HG03139 (cell line): ENCODE results near the gene DCDC2.
"Not testable (repeated sequence)": the region's sequence is repeated elsewhere in the genome, so short reads cannot be mapped to it uniquely, and the experiment has no call there.

ENCODE experiments used
- ATAC-seq: cut with Tn5 transposase; IDR thresholded peaks from one replicate; pipeline ENCODE4 v1.9.1; 2021; ENCODE audit not compliant: unreplicated experiment

The DCDC2 gene

DNA sequence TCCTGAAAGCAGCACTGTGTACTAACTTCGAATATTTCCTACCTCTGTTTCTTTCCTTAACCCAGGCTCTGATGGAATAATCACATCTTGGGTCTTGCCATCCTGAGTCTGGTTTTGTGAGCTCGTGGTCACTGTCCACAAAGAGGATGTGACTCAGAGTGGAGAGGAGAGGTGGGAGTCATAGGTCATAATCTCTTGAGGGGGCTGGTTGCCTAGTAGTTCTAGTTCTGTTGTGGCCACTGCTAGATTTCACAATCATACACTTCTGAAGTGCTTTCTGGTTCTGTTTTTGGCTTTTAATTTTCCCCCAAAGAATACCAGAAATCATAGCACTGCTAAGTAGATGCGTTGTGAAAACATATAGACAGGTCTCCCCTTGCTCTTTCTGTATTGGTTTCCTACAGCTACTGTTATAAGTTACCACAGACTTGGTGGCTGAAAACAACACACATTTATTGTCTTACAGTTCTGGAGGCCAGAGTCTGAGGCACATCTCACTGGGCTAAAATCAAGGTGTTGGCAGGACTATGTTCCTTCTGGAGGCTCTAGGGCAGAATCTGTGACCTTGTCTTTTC, 129.1 kb downstream of the DCDC2 start:
- no peak for ATAC-seq

DNA sequence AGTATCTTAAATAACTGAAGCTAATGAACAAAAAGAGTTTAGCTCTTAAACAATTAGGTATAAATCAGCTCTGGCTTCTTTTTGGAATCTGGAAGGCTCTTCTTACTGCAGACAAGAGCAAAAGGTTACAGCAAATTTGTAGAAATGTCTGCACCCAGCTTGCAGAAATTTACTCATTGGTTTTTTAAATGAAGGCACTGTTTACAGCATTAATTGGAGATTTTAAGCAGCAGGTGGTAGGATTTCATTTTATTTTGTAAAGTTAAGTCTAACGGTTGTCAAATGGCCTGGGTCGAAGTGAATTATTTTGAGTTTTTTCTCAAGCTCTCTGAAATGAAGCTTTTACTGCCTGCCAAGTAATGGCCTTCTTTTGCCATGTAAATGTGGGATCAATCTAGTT, 129.7 kb downstream of the DCDC2 start:
- ATAC-seq: no peak

DNA sequence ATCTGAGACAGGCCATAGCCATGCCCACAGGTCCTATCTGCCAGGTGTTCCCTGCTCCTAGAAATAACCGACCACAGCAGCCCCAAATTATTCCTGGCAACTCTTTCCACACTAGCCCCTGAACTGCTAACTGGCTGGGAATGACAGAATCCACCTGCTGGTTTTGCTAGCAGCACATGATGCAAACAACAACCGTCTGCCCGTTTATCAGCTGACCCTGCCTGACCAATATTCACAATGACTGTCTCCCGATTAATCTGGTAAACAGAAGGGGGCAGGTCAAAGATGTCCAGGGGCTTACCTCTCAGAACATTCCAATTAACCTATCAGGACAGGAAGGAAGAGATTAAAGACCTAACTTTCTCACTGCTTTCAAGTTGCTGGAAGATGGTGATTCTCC, 130.3 kb downstream of the DCDC2 start:
- ATAC-seq: no peak

GRCh38 chr6:24226541-24226940, 131.3 kb downstream of the DCDC2 start:
- ATAC-seq: no peak

DNA sequence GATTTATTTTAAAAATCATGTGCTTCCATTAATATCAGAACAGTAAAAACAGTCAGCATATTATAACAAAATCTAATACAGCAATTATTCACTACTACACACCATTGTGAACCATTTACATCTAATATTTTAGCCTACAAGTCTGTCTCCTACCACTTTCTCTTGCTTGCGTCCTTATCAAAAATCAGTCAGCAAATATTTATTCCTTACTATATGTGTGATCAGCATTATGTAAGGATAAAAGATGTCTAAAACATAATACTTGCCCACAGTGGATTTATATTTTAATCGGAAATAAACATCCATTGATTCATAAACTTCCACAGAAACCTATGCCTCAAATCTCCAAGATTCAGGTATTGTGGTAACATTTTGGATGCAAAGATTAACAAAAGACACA, 132.0 kb downstream of the DCDC2 start:
- no peak for ATAC-seq

- ATAC-seq: no peak
Observed at GRCh38 chr6:24223115-24223919, 134.5 kb downstream of the DCDC2 start.

GRCh38 chr6:24219670-24220069, 138.2 kb downstream of the DCDC2 start:
- no peak for ATAC-seq

DNA sequence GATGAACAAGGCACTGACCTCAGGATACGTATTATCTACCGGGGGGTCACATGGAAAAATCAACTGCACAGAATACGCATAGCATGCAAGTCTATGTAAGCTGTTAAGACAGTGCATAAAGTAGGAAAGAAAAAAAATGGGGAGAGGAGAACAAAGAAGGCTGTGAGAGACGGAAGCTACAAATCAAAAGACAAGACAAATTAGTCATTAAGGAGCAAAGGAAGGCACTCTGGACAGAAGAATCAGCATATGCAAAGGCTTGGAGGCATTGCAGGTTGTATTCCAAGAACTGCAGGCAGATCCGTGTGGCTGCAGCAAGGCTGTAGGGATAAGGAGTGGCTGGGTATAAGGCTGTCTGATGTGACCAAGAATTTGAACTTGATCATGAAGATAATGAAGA, 142.9 kb downstream of the DCDC2 start:
- ATAC-seq: no peak

DNA sequence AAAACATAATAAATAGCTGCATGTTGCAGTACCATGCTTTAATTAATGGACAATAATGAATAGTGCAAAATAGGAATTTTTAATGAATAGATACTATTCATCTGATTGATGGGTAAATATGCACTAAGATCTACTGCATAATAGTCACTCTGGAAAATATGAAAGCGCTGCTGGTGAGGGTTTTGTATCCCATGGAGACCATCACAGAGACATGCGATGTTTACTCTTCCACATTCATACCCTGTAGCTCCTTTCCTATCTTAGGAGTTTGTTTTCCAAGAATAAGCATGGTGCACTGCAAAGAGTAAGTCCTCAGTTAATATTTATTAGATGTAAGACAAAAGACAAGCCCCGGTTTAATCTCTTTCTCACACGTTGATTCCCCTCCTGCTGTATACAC, 150.4 kb downstream of the DCDC2 start:
- no peak for ATAC-seq

GRCh38 chr6:24205020-24205492, 152.8 kb downstream of the DCDC2 start:
- ATAC-seq: no peak

DNA sequence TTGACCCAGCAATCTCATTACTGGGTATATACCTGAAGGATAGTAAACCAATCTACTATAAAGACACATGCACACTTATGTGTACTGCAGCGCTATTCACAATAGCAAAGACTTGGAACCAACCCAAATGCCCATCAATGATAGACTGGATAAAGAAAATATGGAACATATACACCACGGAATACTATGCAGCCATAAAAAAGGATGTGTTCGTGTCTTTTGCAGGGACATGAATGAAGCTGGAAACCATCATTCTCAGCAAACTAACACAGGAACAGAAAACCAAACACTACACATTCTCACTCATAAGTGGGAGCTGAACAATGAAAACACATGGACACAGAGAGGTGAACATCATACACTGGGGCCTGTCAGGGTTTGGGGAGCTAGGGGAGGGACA, 153.7 kb downstream of the DCDC2 start:
- not testable (repeated sequence) for ATAC-seq

DNA sequence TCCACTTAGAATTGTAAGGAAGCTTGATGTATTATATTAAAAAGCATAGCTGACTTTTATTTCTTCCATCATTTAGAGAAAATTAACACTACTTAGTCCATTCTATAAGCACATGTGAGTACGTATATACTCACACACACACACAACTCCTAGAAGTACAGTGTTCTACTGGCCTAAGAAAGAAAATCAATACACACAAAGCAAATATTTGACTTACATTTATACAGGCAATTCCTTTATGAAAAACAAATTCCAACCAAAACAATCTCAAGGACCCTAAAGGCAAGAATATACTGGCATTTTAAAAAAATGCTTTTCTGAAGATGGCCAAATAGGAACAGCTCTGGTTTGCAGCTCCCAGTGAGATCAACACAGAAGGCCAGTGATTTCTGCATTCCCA, 160.0 kb downstream of the DCDC2 start:
- ATAC-seq: no peak

DNA sequence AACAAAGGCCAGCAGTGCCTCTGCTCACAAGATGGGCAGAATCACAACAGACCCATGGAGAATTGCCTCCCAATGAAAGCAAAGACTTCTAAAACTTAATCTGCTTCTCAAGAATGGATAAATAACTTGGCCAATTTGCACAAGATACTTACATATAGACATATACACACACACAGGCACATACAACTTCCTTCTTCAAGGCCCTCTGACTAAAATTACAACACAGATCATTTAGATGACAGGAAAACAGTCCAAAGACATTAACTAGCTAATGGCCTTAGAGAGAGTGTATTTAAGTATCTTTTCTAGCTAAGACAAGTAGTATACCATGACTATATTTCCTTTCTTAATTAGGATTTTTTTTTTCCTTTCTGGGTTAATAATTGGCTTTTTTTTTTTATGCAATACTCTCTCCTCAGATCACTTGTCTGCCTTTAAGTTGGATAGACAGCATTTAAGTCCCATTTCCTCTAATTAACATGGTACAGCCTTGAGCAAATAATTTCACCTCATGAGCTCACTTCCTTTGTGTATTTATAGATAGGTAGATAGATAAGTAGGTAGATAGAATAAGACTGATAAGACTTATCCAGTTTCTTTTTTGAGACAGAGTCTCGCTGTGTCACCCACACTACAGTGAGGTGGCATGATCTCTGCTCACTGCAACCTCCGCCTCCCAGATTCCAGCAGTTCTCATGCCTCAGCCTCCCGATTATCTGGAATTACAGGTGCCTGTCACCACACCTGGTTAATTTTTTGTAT, 161.8 kb downstream of the DCDC2 start:
- no peak for ATAC-seq

DNA sequence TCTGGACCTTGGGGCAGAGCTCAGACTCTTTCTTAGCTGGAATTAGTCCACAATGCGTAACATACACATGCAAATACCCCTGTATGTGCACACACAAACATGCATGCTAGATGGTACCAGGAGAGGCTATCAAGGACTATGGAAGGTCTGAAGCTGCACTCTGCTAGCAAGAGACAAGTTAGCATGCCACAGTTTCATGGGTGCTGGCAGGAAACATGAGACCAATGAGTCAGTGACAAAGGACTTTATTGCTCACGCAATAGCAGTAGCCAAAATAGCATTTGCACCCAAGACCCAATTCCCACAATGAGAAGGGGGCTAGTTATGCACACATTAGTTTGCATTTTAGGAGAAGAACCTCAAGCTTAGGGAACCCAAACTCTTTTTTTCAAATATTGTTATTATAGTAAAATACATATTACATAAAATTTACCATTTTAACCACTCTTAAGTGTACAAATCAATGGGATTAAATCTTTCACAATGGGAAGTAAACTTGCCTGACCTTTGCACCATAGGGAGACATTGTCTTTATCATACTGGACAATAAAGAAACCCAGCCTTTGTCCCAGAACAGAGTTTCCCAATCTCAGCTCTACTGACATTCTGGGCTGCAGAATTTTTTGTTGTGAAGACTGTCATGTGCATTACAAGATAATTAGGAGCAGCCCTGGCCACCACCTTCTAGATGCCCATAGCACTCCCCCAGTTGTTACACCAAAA, 162.7 kb downstream of the DCDC2 start:
- no peak for ATAC-seq

- no peak for ATAC-seq
Observed at GRCh38 chr6:24193364-24193763, 164.5 kb downstream of the DCDC2 start.

DNA sequence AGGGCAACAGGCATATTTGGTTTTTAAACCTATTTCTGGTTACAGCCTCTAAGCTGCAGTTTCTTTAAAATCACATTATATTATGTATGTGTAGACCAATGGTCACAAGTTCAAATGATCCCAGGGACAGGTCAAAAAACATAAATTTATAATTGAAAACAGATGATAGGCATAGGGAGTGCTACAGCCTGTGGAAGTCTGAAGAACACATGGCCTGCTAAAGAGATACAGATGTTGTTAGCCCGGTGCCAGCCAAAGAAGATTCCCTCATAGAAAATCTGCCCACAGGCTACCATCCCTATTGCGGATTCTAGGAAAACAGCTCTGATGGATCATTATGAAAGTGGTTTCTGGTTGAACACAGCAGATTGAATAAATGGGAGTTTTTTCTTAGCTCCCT, 166.5 kb downstream of the DCDC2 start:
- no peak for ATAC-seq

- no peak for ATAC-seq
Observed at GRCh38 chr6:24188578-24189080, 169.2 kb downstream of the DCDC2 start.

- ATAC-seq: no peak
Observed at GRCh38 chr6:24187965-24188577, 169.8 kb downstream of the DCDC2 start.

DNA sequence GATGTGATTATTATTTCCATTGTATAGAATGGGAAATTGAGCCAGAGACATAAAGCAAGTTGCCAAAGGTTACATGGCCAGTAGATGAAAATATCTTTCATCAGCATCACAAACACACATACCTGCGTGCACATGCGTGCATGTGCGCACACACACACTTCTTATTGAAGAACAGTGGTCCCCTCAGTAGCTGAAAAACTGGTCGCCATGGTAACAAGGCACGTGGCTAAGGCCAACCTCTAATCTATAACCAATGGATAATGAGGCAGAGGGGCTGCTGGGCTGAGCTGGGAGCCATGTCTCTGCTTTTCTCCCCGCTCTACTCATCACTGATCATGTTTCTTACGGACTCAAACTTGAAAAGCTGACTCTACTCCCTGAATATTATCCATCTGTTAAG, 171.5 kb downstream of the DCDC2 start:
- no peak for ATAC-seq

GRCh38 chr6:24183584-24183983, 174.3 kb downstream of the DCDC2 start:
- ATAC-seq: no peak

DNA sequence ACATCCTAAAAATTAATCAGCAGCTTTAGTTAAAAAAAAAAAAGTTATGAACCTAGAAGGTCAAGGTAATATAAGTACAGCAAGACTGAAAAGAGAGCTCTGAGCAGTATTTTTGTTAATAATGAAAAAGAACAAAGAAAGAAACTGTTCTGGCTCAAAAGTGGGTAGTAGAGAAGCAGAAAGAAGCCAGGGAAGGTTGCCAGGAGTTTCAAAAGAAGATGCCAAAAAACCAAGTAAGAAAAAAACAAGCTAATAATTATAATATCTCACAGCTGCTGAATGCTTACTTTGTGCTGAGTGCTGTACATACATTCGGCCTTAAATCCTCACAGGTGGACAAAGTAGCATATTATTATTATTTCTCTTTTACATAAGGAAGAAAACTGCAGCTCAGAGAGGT, 200.0 kb downstream of the DCDC2 start:
- no peak for ATAC-seq
